ENCODE data around the gene EPS8. TPM values are rescaled to one million over a fixed set of nuclear protein-coding genes. Genes with fewer than 3 reads are reported as not detected.

Gene EPS8
- total RNA-seq, 1 experiment from 2014 or later: 7.5 TPM

DNA sequence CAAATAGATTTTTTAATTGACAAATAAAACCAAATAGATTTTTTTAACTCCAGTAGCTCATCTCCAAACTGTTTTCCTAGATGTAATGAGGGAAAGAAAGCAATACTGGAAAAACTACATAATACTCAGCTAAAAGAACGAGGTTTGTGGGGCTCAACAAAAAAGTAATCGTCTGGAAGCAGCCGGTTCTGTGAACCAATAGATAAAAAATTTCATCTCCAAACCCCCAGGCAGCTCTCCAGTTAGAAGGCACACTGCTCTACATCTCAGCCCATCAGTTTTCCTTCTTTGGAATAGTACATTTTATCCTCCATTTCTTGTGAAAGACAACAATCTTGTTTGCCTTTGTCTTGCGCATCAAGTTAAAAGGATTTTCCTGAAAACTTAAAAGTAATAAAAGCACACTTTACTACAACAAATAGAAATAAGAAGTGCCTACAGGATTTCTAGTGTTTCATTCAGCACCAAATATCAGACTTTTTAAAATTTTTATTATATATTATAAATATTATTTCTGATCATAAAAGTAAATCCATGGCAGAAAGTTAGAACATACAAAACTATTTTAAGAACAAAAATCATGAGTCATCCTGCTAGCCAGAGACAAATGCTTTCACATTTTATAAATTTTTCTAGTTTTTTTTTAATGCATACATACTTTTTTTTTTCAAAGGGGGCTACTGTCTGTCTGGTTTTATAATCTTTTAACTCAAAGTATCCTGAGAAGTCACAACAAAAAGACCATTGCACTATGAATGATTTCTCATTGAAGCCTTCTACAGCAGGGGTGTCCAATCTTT lies 67.7 kb downstream of the EPS8 start (continued):
- TF ChIP-seq, protein P1, sequence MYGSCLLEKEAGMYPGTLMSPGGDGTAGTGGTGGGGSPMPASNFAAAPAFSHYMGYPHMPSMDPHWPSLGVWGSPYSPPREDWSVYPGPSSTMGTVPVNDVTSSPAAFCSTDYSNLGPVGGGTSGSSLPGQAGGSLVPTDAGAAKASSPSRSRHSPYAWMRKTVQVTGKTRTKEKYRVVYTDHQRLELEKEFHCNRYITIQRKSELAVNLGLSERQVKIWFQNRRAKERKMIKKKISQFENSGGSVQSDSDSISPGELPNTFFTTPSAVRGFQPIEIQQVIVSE (CRISPR knock-in tag; IDR thresholded peaks at IDR 0.05; ENCODE audit: borderline replicate concordance): no peak
- TF ChIP-seq, protein P2, sequence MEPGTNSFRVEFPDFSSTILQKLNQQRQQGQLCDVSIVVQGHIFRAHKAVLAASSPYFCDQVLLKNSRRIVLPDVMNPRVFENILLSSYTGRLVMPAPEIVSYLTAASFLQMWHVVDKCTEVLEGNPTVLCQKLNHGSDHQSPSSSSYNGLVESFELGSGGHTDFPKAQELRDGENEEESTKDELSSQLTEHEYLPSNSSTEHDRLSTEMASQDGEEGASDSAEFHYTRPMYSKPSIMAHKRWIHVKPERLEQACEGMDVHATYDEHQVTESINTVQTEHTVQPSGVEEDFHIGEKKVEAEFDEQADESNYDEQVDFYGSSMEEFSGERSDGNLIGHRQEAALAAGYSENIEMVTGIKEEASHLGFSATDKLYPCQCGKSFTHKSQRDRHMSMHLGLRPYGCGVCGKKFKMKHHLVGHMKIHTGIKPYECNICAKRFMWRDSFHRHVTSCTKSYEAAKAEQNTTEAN (CRISPR knock-in tag; IDR thresholded peaks at IDR 0.05): no peak

DNA sequence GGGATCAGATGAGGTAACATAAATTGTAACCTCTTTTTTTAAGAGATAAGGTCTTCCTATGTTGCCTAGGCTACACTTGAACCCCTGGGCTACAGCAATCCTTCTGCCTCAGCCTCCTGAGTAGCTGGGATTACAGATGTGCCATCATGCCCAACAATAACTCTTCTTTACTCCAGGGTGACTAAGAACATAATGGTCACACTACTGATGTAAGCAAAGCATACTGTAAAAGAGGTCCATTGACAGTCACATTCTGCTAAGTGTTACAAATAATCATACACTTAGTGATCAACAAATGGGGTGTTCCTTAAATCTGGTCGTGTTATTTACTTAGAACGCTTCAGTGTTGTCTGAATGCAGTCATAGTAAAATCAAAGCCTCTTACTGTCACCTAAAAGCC lies 68.9 kb downstream of the EPS8 start:
- Mint-ChIP-seq H3K9me3 (no peaks in the 10 kb centered on the region), H3K36me3 (no peaks in the 10 kb centered on the region), H3K4me1 (no peaks in the 10 kb centered on the region), H3K27me3 (ENCODE audit: low read depth) (no peaks in the 10 kb centered on the region), H3K4me3 (no peak overlapping the region), H3K27ac (no peak overlapping the region)
- no peak for TF ChIP-seq GTF2I (CRISPR knock-in tag; conservative IDR thresholded peaks at IDR 0.05)
- ATAC-seq (no peak), DNase-seq (ENCODE audit: low spot score) (no peak)
- ChIA-PET POLR2A (no interaction called here), CTCF (no interaction called here)

DNA sequence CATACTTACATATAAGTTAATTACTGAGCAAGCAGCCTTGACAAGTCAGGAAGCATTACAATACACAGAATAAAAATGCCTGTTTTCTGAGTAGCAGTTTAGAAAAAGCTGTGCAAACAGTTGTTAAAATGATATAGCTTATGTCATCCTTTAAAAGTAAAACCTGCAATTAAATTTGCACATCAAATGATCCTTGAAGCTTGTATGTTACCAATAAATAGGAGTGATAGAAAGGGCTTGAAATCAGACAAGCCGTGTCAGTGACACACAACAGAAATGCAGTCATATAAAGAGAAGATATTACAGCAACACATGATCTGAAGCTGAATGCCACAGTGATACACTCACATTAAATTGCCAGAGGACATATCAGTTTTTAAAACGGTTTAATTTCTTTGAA lies 70.0 kb downstream of the EPS8 start:
- ATAC-seq (no peak), DNase-seq (ENCODE audit: low spot score) (no peak)
- CTCF ChIA-PET: no interaction called here
- no peaks in the 10 kb centered on the region for H3K36me3 Mint-ChIP-seq
- H3K4me3 Mint-ChIP-seq: no peak overlapping the region
- H3K9me3 Mint-ChIP-seq: no peaks in the 10 kb centered on the region
- POLR2A ChIA-PET: no interaction called here
- no peak overlapping the region for H3K27ac Mint-ChIP-seq
- no peaks in the 10 kb centered on the region for H3K27me3 Mint-ChIP-seq (ENCODE audit: low read depth)
- H3K4me1 Mint-ChIP-seq: no peaks in the 10 kb centered on the region
- no peak for TF ChIP-seq TEAD1 (CRISPR knock-in tag; IDR thresholded peaks at IDR 0.05)

DNA sequence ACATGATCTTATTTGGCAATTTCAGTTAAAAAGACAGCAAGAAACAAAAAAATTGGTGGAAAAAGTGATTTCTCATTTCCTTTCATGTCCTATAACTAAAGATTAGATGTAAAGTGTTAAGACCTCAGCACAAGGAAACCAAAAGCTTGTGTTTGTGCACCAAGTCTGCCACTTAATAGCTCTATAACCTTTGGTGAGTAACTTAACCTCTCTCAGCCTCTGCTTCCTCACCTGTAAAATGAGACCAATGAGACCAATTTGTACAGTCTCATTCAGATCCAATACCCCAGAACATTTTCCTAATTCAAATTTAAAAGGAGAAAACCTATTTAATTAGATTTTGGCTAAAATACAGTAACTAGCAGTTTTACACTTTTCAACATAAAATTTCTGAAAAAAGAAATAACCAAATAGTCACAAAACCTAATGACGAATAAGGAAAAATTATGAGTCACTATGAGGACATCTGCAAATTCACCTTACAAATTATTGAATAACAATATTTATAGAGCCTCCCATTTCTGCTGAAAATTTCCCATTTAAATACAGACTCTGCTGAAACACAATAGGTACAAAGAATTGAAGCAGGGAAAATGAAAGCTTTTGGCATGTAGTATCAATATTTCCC lies 71.1 kb downstream of the EPS8 start:
- no peak for ATAC-seq
- POLR2A ChIA-PET: no interaction called here
- no peak overlapping the region for H3K27ac Mint-ChIP-seq
- TF ChIP-seq ZNF138 (CRISPR knock-in tag; conservative IDR thresholded peaks at IDR 0.05) (no peak), ESRRA (CRISPR knock-in tag; IDR thresholded peaks at IDR 0.05; ENCODE audit: borderline replicate concordance) (no peak), SMAD4 (CRISPR knock-in tag; IDR thresholded peaks at IDR 0.05) (no peak), ZNF232 (CRISPR knock-in tag; IDR thresholded peaks at IDR 0.05) (no peak), FOXJ3 (CRISPR knock-in tag; IDR thresholded peaks at IDR 0.05; ENCODE audit: borderline replicate concordance) (no peak), SMAD3 (CRISPR knock-in tag; IDR thresholded peaks at IDR 0.05; ENCODE audit: borderline replicate concordance) (no peak), FOXP1 (CRISPR knock-in tag; IDR thresholded peaks at IDR 0.05; ENCODE audit: borderline replicate concordance) (no peak), TP53 (CRISPR knock-in tag; IDR thresholded peaks at IDR 0.05) (no peak), ATF1 (CRISPR knock-in tag; IDR thresholded peaks at IDR 0.05) (no peak), JUN (CRISPR knock-in tag; IDR thresholded peaks at IDR 0.05) (no peak), ZNF219 (CRISPR knock-in tag; IDR thresholded peaks at IDR 0.05; ENCODE audit: borderline replicate concordance) (no peak)
- TF ChIP-seq, protein P3, sequence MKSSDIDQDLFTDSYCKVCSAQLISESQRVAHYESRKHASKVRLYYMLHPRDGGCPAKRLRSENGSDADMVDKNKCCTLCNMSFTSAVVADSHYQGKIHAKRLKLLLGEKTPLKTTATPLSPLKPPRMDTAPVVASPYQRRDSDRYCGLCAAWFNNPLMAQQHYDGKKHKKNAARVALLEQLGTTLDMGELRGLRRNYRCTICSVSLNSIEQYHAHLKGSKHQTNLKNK (CRISPR knock-in tag; IDR thresholded peaks at IDR 0.05): no peak
- TF ChIP-seq, protein P4, sequence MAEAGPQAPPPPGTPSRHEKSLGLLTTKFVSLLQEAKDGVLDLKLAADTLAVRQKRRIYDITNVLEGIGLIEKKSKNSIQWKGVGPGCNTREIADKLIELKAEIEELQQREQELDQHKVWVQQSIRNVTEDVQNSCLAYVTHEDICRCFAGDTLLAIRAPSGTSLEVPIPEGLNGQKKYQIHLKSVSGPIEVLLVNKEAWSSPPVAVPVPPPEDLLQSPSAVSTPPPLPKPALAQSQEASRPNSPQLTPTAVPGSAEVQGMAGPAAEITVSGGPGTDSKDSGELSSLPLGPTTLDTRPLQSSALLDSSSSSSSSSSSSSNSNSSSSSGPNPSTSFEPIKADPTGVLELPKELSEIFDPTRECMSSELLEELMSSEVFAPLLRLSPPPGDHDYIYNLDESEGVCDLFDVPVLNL (CRISPR knock-in tag; IDR thresholded peaks at IDR 0.05; ENCODE audit: borderline replicate concordance, low read depth): no peak
- TF ChIP-seq, protein P5, sequence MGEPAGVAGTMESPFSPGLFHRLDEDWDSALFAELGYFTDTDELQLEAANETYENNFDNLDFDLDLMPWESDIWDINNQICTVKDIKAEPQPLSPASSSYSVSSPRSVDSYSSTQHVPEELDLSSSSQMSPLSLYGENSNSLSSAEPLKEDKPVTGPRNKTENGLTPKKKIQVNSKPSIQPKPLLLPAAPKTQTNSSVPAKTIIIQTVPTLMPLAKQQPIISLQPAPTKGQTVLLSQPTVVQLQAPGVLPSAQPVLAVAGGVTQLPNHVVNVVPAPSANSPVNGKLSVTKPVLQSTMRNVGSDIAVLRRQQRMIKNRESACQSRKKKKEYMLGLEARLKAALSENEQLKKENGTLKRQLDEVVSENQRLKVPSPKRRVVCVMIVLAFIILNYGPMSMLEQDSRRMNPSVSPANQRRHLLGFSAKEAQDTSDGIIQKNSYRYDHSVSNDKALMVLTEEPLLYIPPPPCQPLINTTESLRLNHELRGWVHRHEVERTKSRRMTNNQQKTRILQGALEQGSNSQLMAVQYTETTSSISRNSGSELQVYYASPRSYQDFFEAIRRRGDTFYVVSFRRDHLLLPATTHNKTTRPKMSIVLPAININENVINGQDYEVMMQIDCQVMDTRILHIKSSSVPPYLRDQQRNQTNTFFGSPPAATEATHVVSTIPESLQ (CRISPR knock-in tag; IDR thresholded peaks at IDR 0.05): no peak
- TF ChIP-seq, protein P6, sequence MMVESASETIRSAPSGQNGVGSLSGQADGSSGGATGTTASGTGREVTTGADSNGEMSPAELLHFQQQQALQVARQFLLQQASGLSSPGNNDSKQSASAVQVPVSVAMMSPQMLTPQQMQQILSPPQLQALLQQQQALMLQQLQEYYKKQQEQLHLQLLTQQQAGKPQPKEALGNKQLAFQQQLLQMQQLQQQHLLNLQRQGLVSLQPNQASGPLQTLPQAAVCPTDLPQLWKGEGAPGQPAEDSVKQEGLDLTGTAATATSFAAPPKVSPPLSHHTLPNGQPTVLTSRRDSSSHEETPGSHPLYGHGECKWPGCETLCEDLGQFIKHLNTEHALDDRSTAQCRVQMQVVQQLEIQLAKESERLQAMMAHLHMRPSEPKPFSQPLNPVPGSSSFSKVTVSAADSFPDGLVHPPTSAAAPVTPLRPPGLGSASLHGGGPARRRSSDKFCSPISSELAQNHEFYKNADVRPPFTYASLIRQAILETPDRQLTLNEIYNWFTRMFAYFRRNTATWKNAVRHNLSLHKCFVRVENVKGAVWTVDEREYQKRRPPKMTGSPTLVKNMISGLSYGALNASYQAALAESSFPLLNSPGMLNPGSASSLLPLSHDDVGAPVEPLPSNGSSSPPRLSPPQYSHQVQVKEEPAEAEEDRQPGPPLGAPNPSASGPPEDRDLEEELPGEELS (CRISPR knock-in tag; IDR thresholded peaks at IDR 0.05): no peak
- CTCF ChIA-PET: no interaction called here
- DNase-seq (ENCODE audit: low spot score): no peak
- H3K4me1 Mint-ChIP-seq: no peaks in the 10 kb centered on the region
- H3K9me3 Mint-ChIP-seq: no peaks in the 10 kb centered on the region
- no peaks in the 10 kb centered on the region for H3K27me3 Mint-ChIP-seq (ENCODE audit: low read depth)
- no peaks in the 10 kb centered on the region for H3K36me3 Mint-ChIP-seq
- H3K4me3 Mint-ChIP-seq: no peak overlapping the region
